SK-N-SH treated with all-trans-retinoic acid at 6 μM for 48 hours (cell line): ENCODE results near the gene PALD1.

Experiments
- ATAC-seq: fragments of 200-7000 bp; cut with Tn5 transposase; 3 replicates; pipeline ENCODE4 v1.9.1; 2020; ENCODE audit warnings: mild to moderate bottlenecking, moderate library complexity
- ARNTL ChIP-seq: fragments of 450-650 bp; formaldehyde crosslinking; IDR thresholded peaks from 2 replicates; pipeline ENCODE4 v1.5.0; 2020; ENCODE audit warnings: low read depth, mild to moderate bottlenecking, moderate library complexity, borderline replicate concordance
- CREB5 ChIP-seq: fragments of 250-450 bp; sonication (Bioruptor Pico); IDR thresholded peaks from 2 replicates; pipeline ENCODE4 v1.5.1; 2020; ENCODE audit warnings: low read depth, mild to moderate bottlenecking, moderate library complexity
- CSDC2 ChIP-seq: fragments of 250-450 bp; sonication (Bioruptor Pico); IDR thresholded peaks from 2 replicates; pipeline ENCODE4 v1.5.0; 2020; ENCODE audit warnings: mild to moderate bottlenecking, moderate library complexity
- ESRRG ChIP-seq: fragments of 250-450 bp; sonication (Bioruptor Pico); IDR thresholded peaks from 2 replicates; pipeline ENCODE4 v1.6.1; 2021; ENCODE audit warnings: mild to moderate bottlenecking
- GLIS3 ChIP-seq: fragments of 250-450 bp; sonication (Bioruptor Pico); IDR thresholded peaks from 2 replicates; pipeline ENCODE4 v1.5.0; 2020; ENCODE audit warnings: mild to moderate bottlenecking, moderate library complexity
- ISL1 ChIP-seq: fragments of 250-450 bp; sonication (Bioruptor Pico); IDR thresholded peaks from 2 replicates; pipeline ENCODE4 v2.1.2; 2022; ENCODE audit warnings: mild to moderate bottlenecking, moderate library complexity
- OSR1 ChIP-seq: fragments of 250-450 bp; sonication (Bioruptor Pico); IDR thresholded peaks from 2 replicates; pipeline ENCODE4 v1.8.0; 2022; ENCODE audit warnings: moderate library complexity, mild to moderate bottlenecking, inconsistent platforms
- PPARA ChIP-seq: fragments of 250-450 bp; sonication (Bioruptor Pico); IDR thresholded peaks from 2 replicates; pipeline ENCODE4 v1.5.0; 2020; ENCODE audit warnings: mild to moderate bottlenecking, borderline replicate concordance
- RARB ChIP-seq: fragments of 250-450 bp; sonication (Bioruptor Pico); IDR thresholded peaks from 2 replicates; pipeline ENCODE4 v1.8.0; 2021; ENCODE audit warnings: mild to moderate bottlenecking, moderate library complexity
- SNAI2 ChIP-seq: fragments of 250-450 bp; sonication (Bioruptor Pico); IDR thresholded peaks from 2 replicates; pipeline ENCODE4 v1.5.0; 2020; ENCODE audit warnings: mild to moderate bottlenecking, moderate library complexity
- TCF4 ChIP-seq: fragments of 250-450 bp; sonication (Bioruptor Pico); IDR thresholded peaks from 2 replicates; pipeline ENCODE4 v1.8.0; 2021; ENCODE audit warnings: mild to moderate bottlenecking, moderate library complexity, borderline replicate concordance
- TOX ChIP-seq: fragments of 250-450 bp; sonication (Bioruptor Pico); IDR thresholded peaks from 2 replicates; pipeline ENCODE4 v1.8.0; 2021; ENCODE audit warnings: mild to moderate bottlenecking, moderate library complexity, borderline replicate concordance
- ZC3H10 ChIP-seq: fragments of 250-450 bp; sonication (Bioruptor Pico); IDR thresholded peaks from 2 replicates; pipeline ENCODE4 v1.5.1; 2021; ENCODE audit warnings: mild to moderate bottlenecking, moderate library complexity
- ZFP3 ChIP-seq: fragments of 250-450 bp; sonication (Bioruptor Pico); IDR thresholded peaks from 2 replicates; pipeline ENCODE4 v1.5.0; 2020; ENCODE audit warnings: mild to moderate bottlenecking, moderate library complexity
- ZNF565 ChIP-seq: fragments of 450-650 bp; formaldehyde crosslinking; conservative IDR thresholded peaks from 2 replicates; pipeline ENCODE4 v1.5.0; 2020; ENCODE audit warnings: low read depth, mild to moderate bottlenecking, moderate library complexity
- ZNF70 ChIP-seq: fragments of 450-650 bp; formaldehyde crosslinking; IDR thresholded peaks from 2 replicates; pipeline ENCODE4 v1.5.0; 2020; ENCODE audit warnings: mild to moderate bottlenecking, moderate library complexity
- TF ChIP-seq, protein P1 (sequence below): fragments of 250-450 bp; sonication (Bioruptor Pico); IDR thresholded peaks from 2 replicates; pipeline ENCODE4 v1.8.0; 2021; ENCODE audit warnings: low read depth, mild to moderate bottlenecking, moderate library complexity, borderline replicate concordance
- TF ChIP-seq, protein P2 (sequence below): fragments of 250-450 bp; sonication (Bioruptor Pico); IDR thresholded peaks from 2 replicates; pipeline ENCODE4 v1.5.0; 2020; ENCODE audit warnings: mild to moderate bottlenecking, moderate library complexity
- TF ChIP-seq, protein P3 (sequence below): fragments of 250-450 bp; sonication (Bioruptor Pico); IDR thresholded peaks from 2 replicates; pipeline ENCODE4 v1.5.1; 2021; ENCODE audit warnings: mild to moderate bottlenecking, moderate library complexity

The PALD1 gene

DNA sequence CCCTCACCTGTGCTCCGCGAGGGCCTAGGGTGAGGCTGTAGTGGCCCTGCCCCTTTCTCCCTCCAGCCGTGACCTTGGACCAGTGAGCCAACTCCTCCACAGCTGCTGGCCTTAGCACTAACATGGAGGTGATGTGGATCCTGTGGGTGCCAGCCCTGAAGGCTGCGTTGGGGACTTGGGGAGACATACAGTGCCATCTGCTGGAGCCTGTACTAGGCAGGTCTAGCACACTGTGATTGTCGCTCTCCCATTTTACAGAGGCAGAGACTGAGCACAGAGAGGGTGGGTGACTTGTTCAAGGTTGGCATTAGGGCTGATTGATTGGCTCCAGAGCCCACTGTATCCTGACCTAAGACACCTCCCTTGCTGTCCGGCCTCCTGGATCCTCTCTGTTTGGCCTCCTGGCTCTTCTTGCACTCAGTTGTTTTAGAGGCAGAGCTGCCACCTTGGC is 86.4 kb downstream of the PALD1 start (continued):
- no peak for TF ChIP-seq CREB5 (CRISPR knock-in tag)

DNA sequence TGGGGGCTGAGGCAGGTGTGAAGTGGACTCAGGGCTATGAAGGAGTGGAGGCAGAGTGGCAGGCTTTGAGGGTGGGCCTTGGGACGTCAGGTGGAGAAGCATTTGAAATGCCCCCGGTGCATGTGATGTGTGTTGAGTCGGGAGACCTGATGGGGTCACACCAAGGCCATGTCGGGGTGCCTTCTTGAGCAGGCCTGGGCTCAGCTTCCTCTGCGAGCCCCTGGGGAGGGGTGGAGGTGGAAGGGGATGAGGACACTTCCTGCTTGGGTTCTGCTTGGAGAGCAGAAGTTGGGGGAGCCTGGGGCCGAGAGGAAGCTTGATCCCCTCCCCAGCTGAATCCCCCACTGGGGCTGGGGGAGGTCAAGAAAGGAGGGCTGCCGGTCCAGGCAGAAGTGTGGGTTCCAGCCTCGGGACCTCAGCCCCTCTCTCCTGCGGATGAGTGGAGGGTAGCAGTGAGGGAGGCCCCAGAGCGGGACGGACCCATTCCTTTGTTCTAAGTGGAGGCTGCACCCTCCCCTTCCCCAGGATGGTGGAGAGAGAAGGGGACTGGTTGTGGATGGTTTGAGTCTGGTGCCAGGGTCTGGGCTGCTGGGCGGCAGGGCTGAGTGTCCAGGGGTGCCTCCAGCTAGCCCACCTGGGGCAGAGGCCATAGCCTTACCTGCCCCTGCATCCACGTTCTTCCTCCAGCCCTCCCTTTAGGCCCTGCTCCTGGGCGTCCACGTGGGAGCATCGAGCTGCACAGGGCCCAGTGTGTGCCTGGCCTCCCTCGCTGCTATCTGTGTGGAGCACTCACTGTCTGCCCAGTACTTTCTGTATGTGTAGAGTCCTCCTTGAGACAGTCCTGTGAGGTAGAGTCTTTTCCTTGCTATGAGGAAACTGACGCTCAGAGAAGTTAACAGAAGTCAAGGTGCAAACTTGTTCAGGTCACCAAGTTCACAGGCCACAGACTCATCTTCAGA is 87.3 kb downstream of the PALD1 start:
- no peak for ATAC-seq
- TF ChIP-seq SNAI2 (CRISPR knock-in tag) (no peak), ZNF70 (no peak), ZC3H10 (CRISPR knock-in tag) (no peak), ISL1 (CRISPR knock-in tag) (no peak), ZNF565 (CRISPR knock-in tag) (no peak), RARB (CRISPR knock-in tag) (no peak), GLIS3 (no peak), ESRRG (CRISPR knock-in tag) (no peak), ZFP3 (CRISPR knock-in tag) (no peak), OSR1 (CRISPR knock-in tag) (no peak), TOX (CRISPR knock-in tag) (no peak), CREB5 (CRISPR knock-in tag) (no peak), ARNTL (CRISPR knock-in tag) (no peak), TCF4 (CRISPR knock-in tag) (no peak)
- TF ChIP-seq, protein P1, sequence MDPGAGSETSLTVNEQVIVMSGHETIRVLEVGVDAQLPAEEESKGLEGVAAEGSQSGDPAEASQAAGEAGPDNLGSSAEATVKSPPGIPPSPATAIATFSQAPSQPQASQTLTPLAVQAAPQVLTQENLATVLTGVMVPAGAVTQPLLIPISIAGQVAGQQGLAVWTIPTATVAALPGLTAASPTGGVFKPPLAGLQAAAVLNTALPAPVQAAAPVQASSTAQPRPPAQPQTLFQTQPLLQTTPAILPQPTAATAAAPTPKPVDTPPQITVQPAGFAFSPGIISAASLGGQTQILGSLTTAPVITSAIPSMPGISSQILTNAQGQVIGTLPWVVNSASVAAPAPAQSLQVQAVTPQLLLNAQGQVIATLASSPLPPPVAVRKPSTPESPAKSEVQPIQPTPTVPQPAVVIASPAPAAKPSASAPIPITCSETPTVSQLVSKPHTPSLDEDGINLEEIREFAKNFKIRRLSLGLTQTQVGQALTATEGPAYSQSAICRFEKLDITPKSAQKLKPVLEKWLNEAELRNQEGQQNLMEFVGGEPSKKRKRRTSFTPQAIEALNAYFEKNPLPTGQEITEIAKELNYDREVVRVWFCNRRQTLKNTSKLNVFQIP, result no peak
- TF ChIP-seq, protein P2, sequence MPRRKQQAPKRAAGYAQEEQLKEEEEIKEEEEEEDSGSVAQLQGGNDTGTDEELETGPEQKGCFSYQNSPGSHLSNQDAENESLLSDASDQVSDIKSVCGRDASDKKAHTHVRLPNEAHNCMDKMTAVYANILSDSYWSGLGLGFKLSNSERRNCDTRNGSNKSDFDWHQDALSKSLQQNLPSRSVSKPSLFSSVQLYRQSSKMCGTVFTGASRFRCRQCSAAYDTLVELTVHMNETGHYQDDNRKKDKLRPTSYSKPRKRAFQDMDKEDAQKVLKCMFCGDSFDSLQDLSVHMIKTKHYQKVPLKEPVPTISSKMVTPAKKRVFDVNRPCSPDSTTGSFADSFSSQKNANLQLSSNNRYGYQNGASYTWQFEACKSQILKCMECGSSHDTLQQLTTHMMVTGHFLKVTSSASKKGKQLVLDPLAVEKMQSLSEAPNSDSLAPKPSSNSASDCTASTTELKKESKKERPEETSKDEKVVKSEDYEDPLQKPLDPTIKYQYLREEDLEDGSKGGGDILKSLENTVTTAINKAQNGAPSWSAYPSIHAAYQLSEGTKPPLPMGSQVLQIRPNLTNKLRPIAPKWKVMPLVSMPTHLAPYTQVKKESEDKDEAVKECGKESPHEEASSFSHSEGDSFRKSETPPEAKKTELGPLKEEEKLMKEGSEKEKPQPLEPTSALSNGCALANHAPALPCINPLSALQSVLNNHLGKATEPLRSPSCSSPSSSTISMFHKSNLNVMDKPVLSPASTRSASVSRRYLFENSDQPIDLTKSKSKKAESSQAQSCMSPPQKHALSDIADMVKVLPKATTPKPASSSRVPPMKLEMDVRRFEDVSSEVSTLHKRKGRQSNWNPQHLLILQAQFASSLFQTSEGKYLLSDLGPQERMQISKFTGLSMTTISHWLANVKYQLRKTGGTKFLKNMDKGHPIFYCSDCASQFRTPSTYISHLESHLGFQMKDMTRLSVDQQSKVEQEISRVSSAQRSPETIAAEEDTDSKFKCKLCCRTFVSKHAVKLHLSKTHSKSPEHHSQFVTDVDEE (CRISPR knock-in tag), result no peak
- TF ChIP-seq, protein P3, sequence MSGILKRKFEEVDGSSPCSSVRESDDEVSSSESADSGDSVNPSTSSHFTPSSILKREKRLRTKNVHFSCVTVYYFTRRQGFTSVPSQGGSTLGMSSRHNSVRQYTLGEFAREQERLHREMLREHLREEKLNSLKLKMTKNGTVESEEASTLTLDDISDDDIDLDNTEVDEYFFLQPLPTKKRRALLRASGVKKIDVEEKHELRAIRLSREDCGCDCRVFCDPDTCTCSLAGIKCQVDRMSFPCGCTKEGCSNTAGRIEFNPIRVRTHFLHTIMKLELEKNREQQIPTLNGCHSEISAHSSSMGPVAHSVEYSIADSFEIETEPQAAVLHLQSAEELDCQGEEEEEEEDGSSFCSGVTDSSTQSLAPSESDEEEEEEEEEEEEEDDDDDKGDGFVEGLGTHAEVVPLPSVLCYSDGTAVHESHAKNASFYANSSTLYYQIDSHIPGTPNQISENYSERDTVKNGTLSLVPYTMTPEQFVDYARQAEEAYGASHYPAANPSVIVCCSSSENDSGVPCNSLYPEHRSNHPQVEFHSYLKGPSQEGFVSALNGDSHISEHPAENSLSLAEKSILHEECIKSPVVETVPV (CRISPR knock-in tag), result no peak

DNA sequence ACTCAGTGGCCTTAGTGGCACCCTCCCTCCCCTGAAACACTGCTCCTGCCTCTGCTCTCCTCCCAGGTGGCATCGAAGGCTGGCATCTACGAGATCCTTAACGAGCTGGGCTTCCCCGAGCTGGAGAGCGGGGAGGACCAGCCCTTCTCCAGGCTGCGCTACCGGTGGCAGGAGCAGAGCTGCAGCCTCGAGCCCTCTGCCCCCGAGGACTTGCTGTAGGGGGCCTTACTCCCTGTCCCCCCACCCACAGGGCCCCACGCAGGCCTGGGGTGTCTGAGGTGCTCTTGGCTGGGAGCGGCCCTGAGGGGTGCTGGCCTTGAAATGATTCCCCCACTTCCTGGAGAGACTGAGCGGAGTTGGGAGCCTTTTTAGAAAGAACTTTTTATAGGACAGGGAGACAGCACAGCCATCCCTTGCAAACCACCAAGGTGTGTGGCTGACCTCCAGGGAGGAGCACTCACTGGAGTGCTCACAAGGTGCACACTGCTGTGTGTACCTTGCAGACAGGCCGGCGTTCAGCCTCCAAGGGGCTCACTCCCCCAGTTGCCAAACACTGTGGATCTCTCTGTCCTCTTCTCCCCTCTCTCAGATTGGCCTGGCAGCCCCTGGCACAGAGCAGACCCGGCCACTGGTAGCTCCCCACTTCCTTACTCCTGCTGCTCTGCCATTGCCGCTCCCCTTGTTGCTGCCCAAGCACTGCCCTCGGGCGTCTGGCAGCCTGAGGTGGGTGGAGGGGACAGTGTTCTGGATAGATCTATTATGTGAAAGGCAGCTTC is 88.1 kb downstream of the PALD1 start:
- no peak for ATAC-seq
- TF ChIP-seq CSDC2 (CRISPR knock-in tag) (no peak), ARNTL (CRISPR knock-in tag) (no peak), PPARA (no peak)
- TF ChIP-seq, all 23 proteins: peak for 0
